H1 (cell line): ENCODE results near the gene DLL1. TPM values are rescaled to one million over a fixed set of nuclear protein-coding genes. Genes with fewer than 3 reads are reported as not detected.

Experiments used
- microRNA-seq, 2 experiments: library from miRNA; unstranded; fragments of <30 nt; microRNA quantifications; one replicate each; pipeline versions ENCODE4 to v1.2.0, GENCODE V29; 2016 to 2020; ENCODE audit warnings: borderline microRNAs expressed in 2 of 2, borderline number of aligned reads in 2 of 2, borderline replicate concordance in 1 of 2
- polyA plus RNA-seq, 7 experiments: library from polyadenylated mRNA; depleted of rRNA in 3 of 7; stranded (reverse) in 5 of 7; unstranded in 2 of 7; fragments of >200 nt in 5 of 7; fragments of 200-250 nt in 2 of 7; gene quantifications; 1 replicate in 5 of 7; 2 replicates in 1 of 7; 4 replicates in 1 of 7; pipeline versions ENCODE4 v1.2.1 to v1.2.3, GENCODE V29; 2011 to 2013; ENCODE audit warnings: missing spikeins in 2 of 7, mixed read lengths in 2 of 7
- small RNA-seq: library from polyadenylated mRNA; stranded (forward); fragments of <200 nt; extraction: miRNeasy Mini kit (QIAGEN cat#:217004); gene quantifications from one replicate; pipeline ENCODE3, GENCODE V24; 2013; ENCODE audit not compliant: insufficient read depth
- total RNA-seq: library from RNA; stranded (reverse); fragmentation: NEBNext Ultra II Directional; extraction: Animal tissue kit (Norgen Biotek cat#: 25700); gene quantifications from 2 replicates; pipeline ENCODE4 v1.2.1, GENCODE V29; 2021

The DLL1 gene
- total and polyA plus RNA-seq, 2 of the 8 experiments (the other 6 are each of a cell fraction or from before 2014, with no cell fraction given), result 1.7 to 3.8 TPM

Small RNA genes lying within 50 kb of the gene (microRNA-seq; reads per million reads assigned to microRNA genes)
- 0 reads per million in 2 experiments for gene MIR4644

Small RNA genes lying within 50 kb of the gene (small RNA-seq; reads per million reads assigned to genes)
- not detected for gene MIR4644

Other genes with a start within 250 kb of the DLL1 start
- 12.0 and 12.5 TPM in 2 replicates for gene FAM120B, start 15.7 kb upstream of the DLL1 start, total RNA-seq
- gene FAM120B, start 15.7 kb upstream of the DLL1 start, polyA plus RNA-seq (2011; rRNA removed), result 4.2 and 5.1 TPM in 2 replicates